Measurements from ENCODE around the gene ST3GAL2. TPM values are rescaled to one million over a fixed set of nuclear protein-coding genes. Genes with fewer than 3 reads are reported as not detected.

Gene ST3GAL2
- total and polyA plus RNA-seq, 9 of the 15 experiments (the other 6 are each of a cell fraction or from before 2014, with no cell fraction given), result 1.5 to 108 (median 34.3) TPM

- Histone ChIP-seq H3K9ac (ENCODE audit: insufficient read depth in 1 of 2, low read depth in 2 of 2, low read length in 2 of 2) (peak overlapping the region; percentile 4 to 76; a peak in 1 of 4 replicates), H3K27me3 (ENCODE audit: control insufficient read depth in 2 of 2, insufficient read depth in 2 of 2, low read length in 2 of 2) (no peaks in the 10 kb centered on the region), H3K4me3 (no peak overlapping the region), H2AFZ (ENCODE audit: low read depth, low read length) (no peak overlapping the region), H3K4me2 (ENCODE audit: insufficient read depth, low read length) (no peak overlapping the region), H3K9me1 (ENCODE audit: control insufficient read depth, insufficient read depth, low read length) (peaks cover 22% of the 10 kb centered on the region), H3K79me2 (ENCODE audit: control insufficient read depth, insufficient read depth, low read length) (peaks cover 98% of the 10 kb centered on the region), H3K4me1 (replicated peaks in 1 of 2; ENCODE audit: control insufficient read depth in 2 of 2, insufficient read depth in 2 of 2, low read length in 2 of 2) (peaks cover 87 to 90% of the 10 kb centered on the region in 2 experiments), H4K20me1 (replicated peaks; ENCODE audit: control insufficient read depth, insufficient read depth, low read length) (peaks cover 24% of the 10 kb centered on the region), H3K9me3 (replicated peaks; ENCODE audit: control insufficient read depth, insufficient read depth, low read depth, low read length) (no peaks in the 10 kb centered on the region), H3K27ac (ENCODE audit: extremely low read depth, low read depth, low read length) (peak overlapping the region; percentile 28), H3K36me3 (ENCODE audit: control insufficient read depth, insufficient read depth, low read length) (peaks cover 80% of the 10 kb centered on the region)
- 82% methylated on average over 4 of the region's 4 CpGs for WGBS (ENCODE audit: insufficient coverage, low coverage, missing lambda C conversion rate)
- ChIA-PET CTCF (ENCODE audit: low intra/inter-chr PET ratio) (no interaction called here), POLR2A (interaction anchor here (0.7 to 2.2 kb wide), 5 partner anchors 9 to 31 kb away, joined by 3 to 11 read pairs (median 6); partner anchors contain the start of gene FCSK)
- FAIRE-seq (no peak), DNase-seq (ENCODE audit: extremely low read depth in 1 of 4, low spot score in 3 of 4) (no peak), ATAC-seq (no peak)
- in situ Hi-C loops (cut with MboI) (no loop called here), intact Hi-C loops (cut with micrococcal nuclease) (loop anchor here (5.0 kb wide), 1 partner anchor 35 kb away; no protein-coding TSS in a partner anchor)
- BruUV-seq (replicated peaks), result no TSS peak
- no peak for TF ChIP-seq ETS2 (tag; IDR thresholded peaks at IDR 0.05; ENCODE audit: borderline replicate concordance, poor library complexity, severe bottlenecking)
- no peak for TF ChIP-seq HDAC8 (tag; IDR thresholded peaks at IDR 0.05)
- TF ChIP-seq THAP12 (CRISPR knock-in tag; IDR thresholded peaks at IDR 0.05), result no peak
- no peak for TF ChIP-seq TRIM28 (IDR thresholded peaks at IDR 0.05)
- no peak for TF ChIP-seq CEBPZ (IDR thresholded peaks at IDR 0.05; ENCODE audit: borderline replicate concordance, low read depth, low read length)
Observed at GRCh38 chr16:70422543-70422942, 16.4 kb downstream of the ST3GAL2 start.

Measured in K562 (cell line).